HG03571 (cell line): ENCODE measurements around the gene HES3.

Experiments
- ATAC-seq: cut with Tn5 transposase; IDR thresholded peaks from one replicate; pipeline ENCODE4 v1.9.1; 2021; ENCODE audit not compliant: unreplicated experiment

HES3 gene

DNA sequence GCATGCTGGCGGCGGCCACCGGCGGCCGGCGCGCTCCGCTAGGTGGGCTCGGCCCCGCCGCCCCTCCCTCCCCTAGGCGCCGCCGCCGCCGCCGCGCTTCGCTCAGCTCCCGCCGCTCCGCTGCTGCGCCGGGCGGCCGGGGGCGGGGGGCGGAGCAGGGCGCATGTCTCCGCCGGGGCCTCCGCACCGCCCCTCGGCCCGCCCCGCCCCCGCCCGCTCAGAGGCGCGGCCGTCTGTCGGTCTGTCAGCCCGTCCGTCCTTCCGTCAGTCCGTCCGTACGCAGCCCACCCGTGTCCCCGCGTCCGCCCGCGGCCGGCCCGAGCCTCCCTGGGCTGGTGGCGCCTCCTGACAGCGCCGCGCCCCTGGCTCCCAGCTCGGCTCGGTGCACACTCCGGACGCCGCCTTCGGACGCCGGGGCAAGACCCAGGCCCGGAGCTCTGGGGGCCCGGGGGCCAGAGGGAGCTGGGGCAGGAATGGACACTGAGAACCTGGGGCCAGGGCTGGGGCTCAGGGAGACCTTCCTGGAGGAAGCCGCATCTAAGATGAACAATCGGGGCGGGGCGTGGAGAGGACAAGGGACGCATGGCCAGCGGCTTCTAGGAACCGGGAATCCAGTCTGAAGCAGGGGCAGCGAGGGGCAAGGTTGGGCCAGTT lies 17.1 kb downstream of the HES3 start, which contains the start of gene GPR153:
Gene GPR153, minus strand, starts transcription at position 138 of the 654 bp plus-strand sequence. CDS start 6,193 bp downstream, outside the sequence.
- no peak for ATAC-seq

DNA sequence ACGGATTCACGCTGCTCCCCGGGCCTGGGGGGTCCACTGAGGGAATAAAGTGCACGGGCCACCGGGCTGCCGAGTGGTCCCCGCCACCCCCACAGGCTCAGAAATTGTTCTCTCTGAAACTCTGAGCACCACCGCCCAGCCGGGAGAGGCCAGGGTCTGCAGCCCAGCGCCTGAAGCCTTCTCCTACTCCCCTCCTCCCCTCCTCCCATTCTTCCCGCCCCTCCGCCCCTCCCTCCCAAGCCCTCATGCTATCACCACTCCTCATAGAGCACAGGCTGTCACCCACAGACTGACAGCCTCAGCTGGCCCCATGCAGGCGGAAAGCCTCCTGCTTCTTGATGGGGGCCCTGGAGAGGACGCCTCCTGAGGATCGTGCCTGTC lies 17.6 kb downstream of the HES3 start:
- no peak for ATAC-seq

DNA sequence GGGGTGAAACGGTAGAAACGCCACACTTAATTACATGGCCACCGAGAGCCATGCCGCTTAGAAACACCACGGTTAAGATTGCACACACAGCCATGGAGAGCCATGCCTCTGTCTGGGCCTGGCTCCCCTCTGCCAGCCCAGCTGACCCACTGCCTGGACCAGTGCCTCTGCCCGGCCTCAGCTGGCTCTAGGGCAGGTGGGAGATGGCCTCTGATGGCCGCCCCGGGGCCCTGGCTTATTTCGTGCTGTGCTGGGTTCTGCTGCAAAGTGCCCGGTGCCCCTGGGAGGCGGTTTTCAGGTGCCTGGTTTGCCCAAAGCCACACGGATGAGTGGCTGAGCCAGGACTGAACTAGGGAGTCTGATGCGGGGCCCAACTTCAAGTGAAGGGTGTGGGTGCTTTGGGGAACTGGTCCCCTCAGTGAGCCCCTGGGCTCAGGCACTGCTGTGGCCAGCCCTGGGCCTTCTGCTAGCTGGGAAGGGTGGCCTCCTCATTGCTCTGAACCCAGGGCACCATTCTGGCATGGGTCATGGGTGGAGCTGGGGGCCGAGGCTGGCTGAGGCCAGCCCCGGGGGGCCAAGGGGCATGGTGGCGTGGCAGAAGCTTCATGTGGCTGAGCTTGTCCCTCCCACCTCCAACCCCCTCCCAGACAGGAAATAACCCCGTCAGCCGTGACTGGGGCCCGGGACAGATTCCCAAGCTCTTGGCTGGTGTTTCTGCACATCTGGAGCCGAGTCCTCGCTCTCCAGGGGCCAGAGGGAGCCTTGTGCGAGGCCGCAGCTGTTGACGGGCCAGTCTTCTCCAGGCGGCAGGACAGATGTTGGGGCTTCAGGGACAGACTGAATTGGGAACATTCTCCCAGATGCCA lies 18.8 kb downstream of the HES3 start:
- ATAC-seq: no peak

DNA sequence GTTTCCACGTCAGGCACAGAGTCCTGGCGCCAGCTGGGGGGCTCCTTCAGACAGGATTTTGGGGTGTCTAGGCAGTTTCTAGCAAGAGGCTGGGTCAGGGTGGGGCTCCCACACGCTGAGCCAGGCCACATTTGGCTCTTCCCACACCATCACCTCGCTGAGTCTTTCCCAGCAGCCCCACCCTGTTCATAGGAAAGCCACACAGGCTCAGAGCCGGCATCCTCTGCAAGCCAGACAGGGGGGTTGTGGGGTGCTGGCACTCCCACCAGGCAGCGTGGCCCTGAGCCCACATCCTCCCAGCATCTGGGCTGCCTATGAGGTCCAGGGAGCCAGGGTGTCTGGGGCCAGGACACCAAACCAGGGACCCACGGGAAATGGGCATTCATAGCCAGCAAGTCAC lies 19.7 kb downstream of the HES3 start:
- ATAC-seq: no peak

DNA sequence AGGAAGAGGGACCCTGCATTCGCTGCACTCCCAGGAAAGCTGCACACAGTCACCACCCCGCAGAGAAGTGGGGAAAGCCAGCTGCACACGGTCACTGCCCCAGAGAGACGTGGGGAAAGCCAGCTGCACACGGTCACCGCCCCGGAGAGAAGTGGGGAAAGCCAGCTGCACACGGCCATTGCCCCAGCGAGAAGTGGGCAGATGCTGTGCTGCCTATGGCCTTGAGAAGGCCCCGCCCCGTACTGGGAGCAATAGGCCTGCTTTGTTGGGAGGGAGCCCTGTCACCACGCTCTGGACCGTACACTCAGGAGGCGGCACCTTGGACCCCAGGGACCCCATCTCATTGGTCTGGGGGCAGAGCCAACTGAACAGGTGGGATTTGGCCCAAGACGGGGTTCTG lies 21.2 kb downstream of the HES3 start:
- ATAC-seq: no peak

DNA sequence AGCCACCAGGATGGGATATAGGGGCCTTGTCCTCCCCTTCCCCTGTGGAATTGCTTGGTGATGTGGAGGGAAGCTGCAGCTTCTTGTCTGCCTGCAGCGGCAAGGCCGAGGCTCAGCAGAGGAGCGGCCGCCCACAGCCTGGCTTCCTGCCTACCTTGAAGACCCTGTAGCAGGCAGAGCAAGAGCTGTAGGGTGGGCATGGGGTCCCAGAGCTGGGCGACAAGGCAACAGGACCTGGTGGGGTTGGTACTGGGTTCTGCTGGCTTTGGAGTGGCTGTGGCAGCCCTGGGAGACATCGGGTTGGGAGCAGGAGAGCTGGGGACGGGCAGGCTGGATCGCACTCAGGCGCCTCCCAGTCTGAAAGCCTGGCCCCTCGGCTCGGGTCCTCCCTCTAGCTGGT lies 22.7 kb downstream of the HES3 start:
- no peak for ATAC-seq

DNA sequence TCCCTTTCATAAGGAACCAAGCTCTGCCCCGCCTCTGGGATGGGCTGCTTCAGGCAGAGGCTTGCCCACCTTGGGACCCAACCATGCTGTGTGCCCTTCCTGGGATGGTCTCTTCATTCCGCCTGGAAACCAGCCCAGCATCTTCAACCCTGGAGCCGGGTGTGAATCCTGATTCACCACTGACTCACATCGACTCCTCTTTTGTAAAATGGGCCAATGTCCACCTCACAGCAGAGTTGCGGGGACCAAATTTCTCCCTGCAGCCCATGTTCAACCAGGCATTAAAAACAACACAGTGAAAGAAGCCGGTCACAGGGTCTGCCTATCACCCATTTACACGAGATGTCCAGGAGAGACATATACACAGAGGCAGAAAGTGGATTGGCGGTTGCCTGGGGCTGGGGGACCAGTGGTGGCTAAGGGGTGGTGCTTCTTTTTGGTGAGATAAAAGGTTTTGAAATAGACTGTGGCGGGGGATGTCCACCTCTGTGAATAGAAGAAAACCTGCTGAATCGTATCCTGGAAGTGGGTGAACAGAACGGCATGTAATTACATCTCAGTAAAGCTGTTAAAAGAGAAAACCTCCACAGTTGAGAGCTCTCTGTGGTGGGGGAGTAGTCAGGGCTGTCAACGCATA lies 23.8 kb downstream of the HES3 start:
- no peak for ATAC-seq

DNA sequence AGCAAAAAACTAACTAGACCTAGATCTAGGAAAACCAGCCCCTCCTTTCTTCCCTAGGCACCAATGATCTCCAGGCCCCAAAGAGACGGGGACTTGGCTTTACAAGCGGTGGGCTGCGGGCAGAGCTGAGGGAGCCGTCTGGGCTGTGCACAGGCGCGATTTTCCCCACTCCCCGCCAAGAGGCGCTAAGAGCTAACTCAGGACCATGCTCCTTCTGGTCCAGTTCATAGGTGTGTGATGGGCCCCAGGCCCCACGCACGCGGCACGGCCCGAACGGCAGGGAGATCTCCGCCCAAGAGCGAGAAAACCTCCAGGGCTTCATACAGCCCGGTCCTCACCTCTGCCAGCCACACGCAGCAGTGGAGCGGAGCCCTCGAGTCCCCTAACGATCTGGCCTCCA lies 24.4 kb downstream of the HES3 start:
- ATAC-seq: no peak

DNA sequence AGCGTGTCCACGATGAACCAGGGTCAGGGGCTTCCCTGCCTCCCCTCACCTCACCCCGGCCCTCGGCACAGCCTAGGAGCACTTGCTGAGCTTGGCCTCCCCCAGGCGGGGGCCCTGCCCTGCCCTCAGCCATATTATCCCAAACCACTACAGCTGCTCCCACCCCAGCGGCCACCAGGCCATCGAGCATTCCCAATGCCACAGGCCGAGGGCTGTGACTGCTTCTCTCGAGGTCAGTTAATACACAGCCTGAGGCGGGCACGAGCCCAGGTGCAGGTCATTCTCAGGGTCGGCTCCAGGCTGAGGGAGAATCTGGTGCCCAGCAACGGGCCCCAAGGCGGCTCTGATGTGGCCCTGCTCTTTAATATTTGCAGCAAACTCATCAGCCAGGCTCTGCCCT lies 25.3 kb downstream of the HES3 start:
- ATAC-seq: no peak

DNA sequence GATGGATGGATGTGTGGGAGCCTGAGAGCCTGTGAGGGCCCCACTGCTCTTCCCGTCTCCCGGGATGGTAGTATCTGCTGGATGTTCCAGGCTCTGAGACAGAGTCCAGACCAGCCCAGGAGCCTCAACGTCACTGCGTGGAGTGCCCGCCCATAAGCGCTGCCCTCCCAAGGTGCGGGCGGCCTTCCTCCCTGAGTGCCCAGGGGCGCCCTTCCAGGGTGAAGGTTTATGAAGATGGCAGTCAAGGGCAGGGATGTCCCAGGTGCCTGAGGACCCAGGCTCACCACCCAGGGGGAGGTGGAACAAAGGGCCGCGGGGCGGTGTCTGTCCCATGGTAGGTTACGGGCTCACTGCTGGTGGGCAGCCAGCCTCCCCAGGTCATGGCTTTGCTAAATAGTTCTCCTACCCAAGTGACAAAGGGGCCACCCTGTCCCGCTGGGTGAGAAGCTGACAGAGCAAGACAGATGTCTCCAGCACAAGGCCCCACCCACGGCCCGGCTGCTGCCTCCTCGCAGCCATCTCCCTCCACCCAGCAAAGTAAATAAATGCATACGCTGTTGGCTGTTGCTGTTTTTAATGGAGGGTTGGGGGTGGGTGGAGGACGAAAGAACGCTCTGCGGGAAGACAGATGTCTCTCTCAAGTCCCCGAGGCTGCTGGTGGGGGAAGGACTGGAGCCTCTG lies 25.9 kb downstream of the HES3 start:
- no peak for ATAC-seq

DNA sequence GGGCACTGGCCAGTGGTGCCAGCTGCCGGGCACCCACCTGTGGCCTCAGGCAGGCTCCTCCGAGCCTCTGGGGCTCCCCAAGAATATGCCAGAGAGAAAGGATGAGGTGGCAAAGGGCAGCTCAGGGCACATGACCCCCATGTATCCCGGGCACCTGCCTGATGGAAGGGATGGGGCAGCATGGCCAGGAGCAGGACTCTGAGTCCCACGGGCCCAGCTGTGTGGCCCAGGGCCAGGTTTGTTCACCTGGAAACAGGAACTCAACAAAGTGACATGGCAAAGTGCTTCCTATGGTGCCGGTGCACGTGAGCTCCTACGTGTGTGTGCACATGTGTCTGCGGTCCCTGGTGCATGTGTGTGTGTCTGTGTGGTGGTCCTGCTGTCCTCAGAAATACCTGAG lies 26.4 kb downstream of the HES3 start:
- no peak for ATAC-seq

DNA sequence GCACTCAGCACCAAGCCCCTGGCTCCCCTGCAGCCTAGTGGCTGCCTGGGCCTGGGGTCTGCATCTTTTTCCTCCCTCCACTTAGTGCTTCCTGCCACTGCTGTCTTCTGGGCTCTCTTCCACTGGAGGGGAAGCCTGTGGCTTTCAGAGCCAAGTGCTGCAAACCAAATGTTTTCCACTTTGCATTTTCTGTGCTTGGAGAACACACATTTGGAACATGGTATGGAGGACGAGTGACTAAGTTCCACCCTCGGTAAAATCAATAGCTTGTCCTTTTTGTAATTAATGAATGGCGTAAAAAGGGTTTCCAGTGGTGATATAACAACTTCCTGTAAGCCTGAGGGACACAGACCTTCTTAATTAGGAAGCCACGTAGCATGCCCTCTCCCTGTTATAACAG lies 27.0 kb downstream of the HES3 start:
- ATAC-seq: no peak

DNA sequence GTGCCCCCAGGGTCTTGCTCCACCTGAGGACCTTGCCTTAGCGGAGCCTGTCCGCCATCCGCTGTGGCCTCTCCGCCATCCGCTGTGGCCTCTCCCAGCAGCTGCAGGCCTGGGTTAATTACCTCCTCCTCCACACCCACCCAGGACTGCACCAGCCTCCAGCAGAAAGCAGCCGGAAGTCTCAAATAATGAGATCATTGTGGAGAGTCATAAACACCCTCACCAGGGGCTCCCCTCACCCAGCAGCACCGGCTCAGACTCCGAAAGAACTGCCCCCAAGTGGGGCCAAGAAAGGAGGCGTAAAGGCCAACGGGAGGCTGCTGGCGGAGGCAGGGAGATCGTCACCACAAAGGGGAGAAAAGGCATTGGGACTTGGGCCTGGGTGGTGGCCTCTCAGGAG lies 27.6 kb downstream of the HES3 start:
- no peak for ATAC-seq

DNA sequence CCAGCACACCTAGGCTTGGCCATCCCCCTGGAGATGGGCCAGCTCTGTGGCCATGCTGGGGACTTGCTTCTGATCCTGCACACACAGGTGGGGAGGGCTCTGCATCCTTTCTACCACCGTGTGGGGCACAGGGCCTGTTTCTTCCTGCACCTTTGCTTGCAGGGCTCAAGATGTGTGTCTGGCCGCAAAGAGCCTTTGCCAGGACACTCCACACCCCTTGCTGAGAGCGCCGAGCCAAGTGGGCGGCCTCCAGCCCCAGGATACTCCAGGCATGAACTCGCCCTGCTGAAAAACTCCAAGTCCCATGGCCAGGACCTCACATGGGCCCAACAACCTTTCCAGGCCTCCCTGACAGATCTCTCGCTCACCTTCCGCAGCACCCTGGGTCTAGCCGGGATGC lies 28.5 kb downstream of the HES3 start:
- no peak for ATAC-seq

DNA sequence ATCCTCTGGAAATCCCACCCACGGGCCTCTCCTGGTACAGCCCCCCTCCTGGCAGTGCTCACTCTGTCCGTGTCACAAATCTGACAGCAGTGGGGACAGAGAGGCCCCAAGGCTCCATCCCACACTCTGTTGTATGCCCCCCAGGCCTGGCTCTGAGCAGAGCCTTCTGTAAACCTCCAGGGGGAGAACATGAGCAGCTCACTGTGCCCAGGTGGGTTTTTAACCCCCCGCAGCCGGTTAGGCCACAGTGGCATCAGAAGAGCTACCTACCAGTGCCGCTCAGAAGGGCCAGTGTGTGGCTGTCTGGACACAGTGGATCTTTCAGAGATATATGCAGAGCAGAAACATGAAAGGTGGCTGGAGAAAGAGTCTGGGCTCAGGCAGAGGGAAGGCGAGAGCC lies 28.9 kb downstream of the HES3 start:
- ATAC-seq: no peak

DNA sequence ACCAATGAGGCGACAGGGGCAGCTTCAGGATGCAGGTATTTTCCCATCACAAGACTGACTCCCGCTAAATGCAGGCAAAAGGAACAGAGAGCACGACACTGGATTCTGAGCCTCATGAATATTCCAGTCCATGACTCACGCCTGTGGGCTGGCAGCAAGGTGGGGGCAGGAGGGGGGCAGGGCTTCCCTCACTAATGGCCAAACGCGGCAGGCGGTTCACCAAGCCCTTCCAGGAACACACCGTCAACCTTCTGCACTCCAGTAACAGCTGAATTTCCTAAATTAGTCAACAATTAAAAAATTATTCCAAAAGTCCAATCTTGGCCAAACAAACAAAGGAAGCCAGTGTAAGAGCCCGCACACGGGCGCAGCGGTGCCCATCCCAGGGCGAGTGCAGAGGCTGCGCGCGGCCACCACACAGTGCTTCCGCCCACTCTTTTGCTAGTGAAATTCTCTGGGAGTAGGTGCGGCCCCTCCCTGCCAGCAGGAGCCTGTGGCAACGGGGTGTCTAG lies 29.5 kb downstream of the HES3 start:
- no peak for ATAC-seq

DNA sequence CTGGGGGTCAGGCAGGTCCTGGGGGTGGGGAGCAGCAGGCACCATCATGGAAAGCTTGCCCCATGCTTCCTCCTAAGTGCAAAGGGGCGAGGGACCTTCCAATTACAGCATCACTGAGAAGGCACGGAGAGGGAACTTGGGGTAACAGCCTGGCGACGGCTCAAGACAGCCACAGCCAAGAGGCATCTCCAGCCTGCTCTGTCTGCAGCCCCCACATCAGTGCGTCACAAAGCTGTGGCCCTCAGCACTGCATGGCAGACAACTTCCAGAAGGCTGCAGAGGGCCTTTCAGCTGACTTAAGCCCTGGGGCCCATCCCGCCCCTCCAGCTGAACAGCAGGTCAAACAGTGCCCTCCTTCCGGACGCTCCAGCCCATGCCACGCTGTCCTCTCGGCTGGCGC lies 30.1 kb downstream of the HES3 start:
- no peak for ATAC-seq

DNA sequence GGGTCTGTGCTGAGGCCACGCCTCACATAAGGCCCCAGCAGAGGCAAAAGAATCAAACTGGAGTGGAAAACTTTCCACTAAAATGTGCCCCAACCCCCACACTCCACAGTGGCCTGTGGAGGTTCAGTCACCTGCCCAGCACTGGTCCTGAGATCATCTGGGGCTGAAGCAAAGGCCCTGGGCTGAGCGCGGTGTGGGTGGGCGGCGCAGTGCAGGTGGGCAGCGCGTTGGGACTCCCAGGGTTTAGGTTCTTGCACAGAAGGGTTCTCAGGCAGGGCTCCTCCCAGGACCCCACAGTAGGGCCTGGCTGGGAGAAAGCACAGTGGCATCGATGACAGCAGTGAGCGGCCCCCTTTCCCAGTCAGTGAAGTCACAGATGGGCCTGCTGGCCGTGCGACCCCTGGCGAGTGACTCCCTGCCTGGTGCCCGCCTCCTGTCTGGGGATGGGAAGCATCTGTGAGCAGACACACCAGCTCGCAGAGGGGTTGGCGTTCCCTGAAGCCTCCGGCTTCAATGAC lies 30.7 kb downstream of the HES3 start:
- no peak for ATAC-seq

DNA sequence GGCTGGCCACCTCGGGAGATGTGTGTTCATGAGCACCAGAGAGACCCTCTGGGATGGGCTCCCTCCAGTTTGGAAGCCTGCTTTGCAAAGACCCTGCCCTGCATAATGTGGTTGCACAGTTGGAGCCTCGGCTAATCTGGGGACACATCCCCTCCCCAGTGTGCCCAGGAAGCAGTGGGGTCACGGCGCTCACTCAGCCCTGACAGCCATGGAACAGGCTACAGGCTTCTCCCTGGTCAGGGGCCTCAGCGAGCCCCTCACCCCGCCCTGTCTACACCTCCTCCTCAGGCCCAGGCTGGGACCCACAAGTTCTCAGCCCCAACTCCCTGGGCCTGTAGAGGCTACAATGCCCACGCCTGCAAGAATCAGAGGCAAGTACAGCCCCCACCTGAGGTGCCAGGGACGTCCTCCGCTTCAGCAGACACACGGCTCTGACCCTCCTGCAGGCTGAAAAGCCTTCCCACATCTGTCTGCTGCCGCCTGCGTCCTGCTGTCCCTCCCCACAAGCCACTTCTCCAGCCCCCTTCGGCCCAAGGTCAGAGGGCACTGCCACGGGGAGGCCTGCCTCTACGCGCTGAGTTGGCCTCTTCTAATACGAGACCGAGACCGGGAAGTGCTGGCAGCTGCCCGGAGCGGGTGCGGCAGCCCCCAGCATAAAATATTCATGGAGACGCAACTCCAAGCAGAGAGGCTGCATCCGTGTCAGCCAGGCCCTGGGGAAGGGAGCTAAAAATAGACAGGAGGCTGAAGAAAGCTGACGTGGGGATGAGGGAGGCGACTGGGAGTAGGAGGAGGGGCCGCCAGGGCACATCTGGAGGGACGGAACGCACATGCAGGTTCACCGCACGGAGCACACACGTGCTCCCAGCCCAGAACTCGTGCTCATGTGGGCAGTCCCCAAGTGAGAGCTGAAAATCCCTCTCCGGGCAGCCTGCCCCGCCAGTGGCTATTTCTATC lies 32.1 kb downstream of the HES3 start:
- no peak for ATAC-seq
